ENCODE results near the gene CAMK2B. TPM values are rescaled to one million over a fixed set of nuclear protein-coding genes. Genes with fewer than 3 reads are reported as not detected.

Gene CAMK2B
- total RNA-seq, 4 donors from 2014 or later, result 0.44 to 5.1 (median 0.81) TPM

DNA sequence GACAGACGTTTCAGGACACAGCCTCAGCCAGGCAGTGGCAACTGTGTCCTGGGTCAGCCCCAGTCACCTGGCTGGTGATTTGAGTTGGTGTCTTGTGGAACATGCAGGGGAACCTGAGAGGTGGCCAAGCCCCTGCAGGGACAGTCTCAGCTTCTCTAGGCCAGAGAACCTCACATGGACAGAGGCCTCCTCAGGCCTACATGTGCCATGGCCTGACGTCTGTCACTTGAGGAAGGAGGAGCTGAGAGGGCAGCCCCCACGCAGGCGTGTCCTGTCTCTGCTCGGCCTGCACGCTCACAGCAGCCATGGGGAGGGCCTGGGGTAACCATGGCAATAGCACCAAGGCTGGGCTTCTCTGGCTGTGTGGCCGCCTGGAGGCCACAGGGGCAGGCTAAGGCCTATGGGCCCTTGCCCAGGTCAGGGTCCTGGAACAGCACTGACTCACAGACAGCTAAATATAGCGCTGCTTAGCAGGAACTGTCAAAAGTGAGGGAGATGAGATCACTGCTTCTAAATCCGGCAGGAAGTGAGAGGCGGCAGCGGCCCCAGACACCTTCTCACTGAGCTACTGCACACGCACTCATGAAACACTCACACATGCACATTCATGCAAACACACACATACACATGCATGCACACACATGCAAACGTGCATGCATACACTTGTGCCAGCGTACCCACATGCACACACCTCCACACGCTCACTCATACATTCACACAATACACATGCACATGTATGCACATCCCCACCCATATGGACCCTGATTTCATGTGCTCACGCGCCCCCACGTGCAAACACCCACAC is 67.6 kb downstream of the CAMK2B start:
- TF ChIP-seq, protein P1, sequence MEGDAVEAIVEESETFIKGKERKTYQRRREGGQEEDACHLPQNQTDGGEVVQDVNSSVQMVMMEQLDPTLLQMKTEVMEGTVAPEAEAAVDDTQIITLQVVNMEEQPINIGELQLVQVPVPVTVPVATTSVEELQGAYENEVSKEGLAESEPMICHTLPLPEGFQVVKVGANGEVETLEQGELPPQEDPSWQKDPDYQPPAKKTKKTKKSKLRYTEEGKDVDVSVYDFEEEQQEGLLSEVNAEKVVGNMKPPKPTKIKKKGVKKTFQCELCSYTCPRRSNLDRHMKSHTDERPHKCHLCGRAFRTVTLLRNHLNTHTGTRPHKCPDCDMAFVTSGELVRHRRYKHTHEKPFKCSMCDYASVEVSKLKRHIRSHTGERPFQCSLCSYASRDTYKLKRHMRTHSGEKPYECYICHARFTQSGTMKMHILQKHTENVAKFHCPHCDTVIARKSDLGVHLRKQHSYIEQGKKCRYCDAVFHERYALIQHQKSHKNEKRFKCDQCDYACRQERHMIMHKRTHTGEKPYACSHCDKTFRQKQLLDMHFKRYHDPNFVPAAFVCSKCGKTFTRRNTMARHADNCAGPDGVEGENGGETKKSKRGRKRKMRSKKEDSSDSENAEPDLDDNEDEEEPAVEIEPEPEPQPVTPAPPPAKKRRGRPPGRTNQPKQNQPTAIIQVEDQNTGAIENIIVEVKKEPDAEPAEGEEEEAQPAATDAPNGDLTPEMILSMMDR (IDR thresholded peaks at IDR 0.05; ENCODE audit: low read depth), result no peak

DNA sequence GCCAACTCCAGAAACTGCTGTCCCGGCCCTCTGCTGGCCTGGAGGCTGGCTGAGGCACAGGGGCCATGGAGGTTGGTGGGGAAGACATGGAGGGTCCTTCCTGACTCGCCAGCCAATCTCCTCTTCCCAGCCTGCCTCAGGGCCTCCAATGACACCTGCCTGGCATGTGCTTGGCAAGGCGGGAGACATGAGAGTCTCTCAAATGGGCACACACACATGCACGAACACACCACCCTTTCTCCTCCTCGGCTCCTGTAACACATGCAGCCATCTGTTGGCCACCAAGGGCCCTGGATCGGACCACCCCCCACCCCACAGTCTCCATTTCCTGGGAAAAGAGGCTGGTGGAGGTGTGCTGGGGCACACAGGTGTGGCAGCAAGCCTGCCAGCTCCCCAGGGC is 68.2 kb downstream of the CAMK2B start:
- TF ChIP-seq, protein P1 (IDR thresholded peaks at IDR 0.05; ENCODE audit: low read depth), result no peak

DNA sequence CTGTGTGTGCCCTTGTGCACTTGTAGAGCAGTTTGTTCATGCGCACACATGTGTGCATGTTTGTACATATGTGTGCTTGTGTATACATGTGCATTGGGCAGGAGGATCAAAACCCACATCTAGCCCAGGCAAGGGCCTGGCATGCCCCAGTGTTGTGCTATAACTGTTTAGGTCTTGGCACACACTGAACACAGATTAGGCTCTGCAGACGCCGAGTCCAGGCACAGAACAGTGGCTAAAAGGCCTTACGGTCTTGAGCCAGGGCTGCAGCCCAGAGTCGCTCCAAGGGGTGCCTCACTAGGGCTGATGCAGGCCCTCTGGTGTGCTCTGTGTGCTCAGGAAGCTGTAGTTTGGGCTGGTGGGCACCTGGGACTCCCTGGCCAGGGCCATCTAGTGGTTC is 68.9 kb downstream of the CAMK2B start:
- TF ChIP-seq, protein P1 (IDR thresholded peaks at IDR 0.05; ENCODE audit: low read depth), result no peak

DNA sequence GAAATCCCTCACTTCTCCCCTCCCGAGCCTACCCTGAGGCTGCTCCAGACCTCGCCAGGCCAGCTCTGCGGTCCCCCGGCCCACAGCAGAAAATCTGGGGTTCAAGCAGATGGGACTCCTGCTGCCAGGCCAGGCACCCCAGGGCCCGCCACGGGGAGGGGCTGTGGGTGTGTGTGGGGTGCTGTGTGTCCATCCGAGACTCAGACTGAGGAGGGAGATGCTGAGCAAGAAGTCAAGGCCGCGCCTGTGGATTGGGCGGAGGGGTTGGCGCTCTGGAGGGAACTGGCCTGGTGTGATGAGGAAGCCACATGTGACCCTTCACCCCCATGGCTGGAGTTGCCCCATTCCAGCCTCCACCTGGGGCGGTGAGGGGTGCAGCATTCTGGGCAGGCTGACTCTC is 73.5 kb downstream of the CAMK2B start:
- TF ChIP-seq, protein P1 (IDR thresholded peaks at IDR 0.05; ENCODE audit: low read depth), result no peak

DNA sequence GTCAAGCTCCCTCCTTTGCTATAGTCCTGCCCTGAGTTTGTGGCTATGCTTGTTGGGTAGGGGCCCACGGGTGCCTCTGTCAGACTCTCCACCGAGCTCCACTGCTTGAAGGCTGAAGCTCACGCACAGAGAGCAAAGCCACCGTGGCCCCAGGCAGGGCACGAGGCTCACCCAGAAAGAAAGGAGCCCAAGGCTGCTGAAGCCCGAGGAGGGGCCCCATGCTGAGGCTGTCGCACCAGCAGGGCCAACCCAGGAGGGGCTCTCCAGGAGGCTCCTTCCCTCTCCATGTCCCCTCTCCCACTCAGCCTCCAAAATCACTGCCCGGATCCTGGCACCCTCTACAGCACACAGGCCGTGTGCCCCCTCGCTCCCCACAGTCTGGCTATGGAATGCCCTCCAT is 74.1 kb downstream of the CAMK2B start:
- TF ChIP-seq, protein P1 (IDR thresholded peaks at IDR 0.05; ENCODE audit: low read depth), result no peak

DNA sequence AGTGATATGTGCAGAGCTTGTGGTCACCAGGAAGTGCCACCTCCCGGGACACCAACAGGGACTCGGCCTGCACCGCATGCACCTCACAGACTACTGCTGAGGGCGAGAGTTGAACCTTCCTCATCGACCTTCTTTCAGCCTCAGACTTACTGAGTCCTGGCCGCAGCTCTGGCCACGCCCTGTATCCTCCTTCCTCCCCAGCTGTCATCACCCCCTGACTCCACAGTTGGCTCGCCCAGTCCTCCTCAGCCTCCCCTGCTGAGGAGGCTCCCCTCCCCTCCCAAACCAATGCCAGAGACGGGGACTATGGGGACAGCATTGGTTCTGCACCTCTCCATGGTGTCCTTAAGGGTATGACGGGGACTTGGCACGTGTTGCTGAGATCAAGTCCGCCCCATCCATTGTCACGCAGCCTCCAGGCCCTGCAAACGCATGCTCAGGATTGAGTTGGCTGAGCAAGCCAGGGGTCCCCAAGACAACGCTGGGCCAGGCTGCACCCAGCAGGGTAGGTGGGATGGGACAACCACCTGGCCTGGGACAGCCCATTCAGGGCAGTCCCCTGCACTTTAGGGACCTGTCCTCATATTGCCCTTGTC is 75.7 kb downstream of the CAMK2B start:
- TF ChIP-seq, protein P1 (IDR thresholded peaks at IDR 0.05; ENCODE audit: low read depth), result no peak

DNA sequence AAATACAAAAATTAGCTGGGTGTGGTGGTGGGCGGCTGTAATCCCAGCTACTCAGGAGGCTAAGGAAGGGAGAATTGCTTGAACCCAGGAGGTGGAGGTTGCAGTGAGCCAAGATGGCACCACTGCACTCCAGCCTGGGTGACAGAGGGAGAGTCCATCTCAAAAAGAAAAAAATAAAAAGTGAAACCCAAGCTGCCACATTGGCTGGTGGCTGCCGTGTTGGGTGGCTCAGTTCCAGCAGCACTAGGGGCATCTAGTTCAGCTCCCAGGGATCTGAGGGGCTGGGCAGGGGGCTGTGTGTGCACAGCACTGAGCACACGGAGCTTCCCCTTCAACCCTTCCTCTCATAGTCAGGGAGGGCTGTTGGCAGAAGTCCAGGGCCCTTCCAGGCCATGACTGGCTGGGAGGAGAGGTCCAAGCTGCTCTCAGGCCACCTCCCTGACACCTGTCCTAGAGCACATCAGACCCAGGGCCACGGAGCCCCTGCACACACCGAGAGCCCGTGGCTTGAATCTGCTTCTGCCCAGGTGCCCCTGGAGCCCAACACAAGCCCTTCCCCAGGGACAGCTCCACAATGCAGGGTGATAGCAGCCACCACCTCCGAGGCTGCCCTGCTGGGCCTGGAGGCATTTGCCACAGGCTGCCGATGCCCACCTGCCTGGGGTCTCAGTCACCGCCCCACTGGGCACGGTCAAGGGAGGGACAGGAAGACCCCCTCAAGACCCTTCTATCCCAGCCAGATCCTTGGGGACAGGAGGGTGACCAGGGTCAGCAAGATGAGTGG is 77.3 kb downstream of the CAMK2B start:
- TF ChIP-seq, protein P1 (IDR thresholded peaks at IDR 0.05; ENCODE audit: low read depth), result no peak

Data from subcutaneous adipose tissue (tissue), 4 donors.